Measurements from ENCODE around the gene ASB10.

DNA sequence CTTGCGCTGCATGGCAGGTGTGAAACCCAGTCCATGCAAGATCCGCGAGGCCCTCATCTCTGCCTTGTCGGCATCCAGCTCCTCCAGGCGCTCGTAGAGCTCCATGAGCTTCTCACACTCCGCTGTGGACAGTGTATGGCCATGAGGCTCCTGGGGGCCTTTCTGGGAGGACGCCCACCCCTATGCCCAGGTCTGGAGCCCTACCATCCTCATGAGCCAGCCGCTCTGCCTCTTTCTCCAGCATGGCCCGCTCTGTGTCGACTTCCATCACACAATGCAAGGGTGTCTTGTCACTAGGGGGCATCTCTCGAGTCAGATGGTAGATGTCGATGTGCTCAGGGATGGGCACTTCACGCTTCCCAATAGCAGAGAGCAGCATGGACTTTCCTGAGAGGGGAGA is 36.7 kb upstream of the ASB10 start:
- TF ChIP-seq, protein P1, sequence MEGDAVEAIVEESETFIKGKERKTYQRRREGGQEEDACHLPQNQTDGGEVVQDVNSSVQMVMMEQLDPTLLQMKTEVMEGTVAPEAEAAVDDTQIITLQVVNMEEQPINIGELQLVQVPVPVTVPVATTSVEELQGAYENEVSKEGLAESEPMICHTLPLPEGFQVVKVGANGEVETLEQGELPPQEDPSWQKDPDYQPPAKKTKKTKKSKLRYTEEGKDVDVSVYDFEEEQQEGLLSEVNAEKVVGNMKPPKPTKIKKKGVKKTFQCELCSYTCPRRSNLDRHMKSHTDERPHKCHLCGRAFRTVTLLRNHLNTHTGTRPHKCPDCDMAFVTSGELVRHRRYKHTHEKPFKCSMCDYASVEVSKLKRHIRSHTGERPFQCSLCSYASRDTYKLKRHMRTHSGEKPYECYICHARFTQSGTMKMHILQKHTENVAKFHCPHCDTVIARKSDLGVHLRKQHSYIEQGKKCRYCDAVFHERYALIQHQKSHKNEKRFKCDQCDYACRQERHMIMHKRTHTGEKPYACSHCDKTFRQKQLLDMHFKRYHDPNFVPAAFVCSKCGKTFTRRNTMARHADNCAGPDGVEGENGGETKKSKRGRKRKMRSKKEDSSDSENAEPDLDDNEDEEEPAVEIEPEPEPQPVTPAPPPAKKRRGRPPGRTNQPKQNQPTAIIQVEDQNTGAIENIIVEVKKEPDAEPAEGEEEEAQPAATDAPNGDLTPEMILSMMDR (IDR thresholded peaks at IDR 0.05) = peak; percentile 13; the same call in 1 of the 2 replicates
- TF ChIP-seq EP300 (IDR thresholded peaks at IDR 0.05; ENCODE audit: borderline replicate concordance in 1 of 2, low read depth in 1 of 2, low read length in 1 of 2) (no peak), GABPA (IDR thresholded peaks at IDR 0.05; ENCODE audit: low read depth) (no peak), REST (IDR thresholded peaks at IDR 0.05; ENCODE audit: low read depth, low read length) (no peak), YY1 (IDR thresholded peaks at IDR 0.05; ENCODE audit: low read depth) (no peak), RFX5 (IDR thresholded peaks at IDR 0.05; ENCODE audit: low read length) (no peak), RCOR1 (IDR thresholded peaks at IDR 0.05; ENCODE audit: low read length) (no peak), POLR2AphosphoS5 (IDR thresholded peaks at IDR 0.05; ENCODE audit: low read depth, low read length) (no peak), TCF12 (IDR thresholded peaks at IDR 0.05) (no peak), USF1 (IDR thresholded peaks at IDR 0.05; ENCODE audit: borderline replicate concordance, low read depth) (no peak), FOXJ3 (CRISPR knock-in tag; IDR thresholded peaks at IDR 0.05) (no peak)
- TF ChIP-seq, protein P2, sequence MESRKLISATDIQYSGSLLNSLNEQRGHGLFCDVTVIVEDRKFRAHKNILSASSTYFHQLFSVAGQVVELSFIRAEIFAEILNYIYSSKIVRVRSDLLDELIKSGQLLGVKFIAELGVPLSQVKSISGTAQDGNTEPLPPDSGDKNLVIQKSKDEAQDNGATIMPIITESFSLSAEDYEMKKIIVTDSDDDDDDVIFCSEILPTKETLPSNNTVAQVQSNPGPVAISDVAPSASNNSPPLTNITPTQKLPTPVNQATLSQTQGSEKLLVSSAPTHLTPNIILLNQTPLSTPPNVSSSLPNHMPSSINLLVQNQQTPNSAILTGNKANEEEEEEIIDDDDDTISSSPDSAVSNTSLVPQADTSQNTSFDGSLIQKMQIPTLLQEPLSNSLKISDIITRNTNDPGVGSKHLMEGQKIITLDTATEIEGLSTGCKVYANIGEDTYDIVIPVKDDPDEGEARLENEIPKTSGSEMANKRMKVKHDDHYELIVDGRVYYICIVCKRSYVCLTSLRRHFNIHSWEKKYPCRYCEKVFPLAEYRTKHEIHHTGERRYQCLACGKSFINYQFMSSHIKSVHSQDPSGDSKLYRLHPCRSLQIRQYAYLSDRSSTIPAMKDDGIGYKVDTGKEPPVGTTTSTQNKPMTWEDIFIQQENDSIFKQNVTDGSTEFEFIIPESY (IDR thresholded peaks at IDR 0.05; ENCODE audit: borderline replicate concordance, low read depth) = no peak
